GM23338 (cell line): ENCODE results near the gene SLC25A26. TPM values are rescaled to one million over a fixed set of nuclear protein-coding genes. Genes with fewer than 3 reads are reported as not detected.

ENCODE experiments used
- ATAC-seq: fragments of 200-7000 bp; cut with Tn5 transposase; 3 replicates; pipeline ENCODE4 v1.9.1; 2020
- DNase-seq: peaks from one replicate; pipeline ENCODE4 v3.0.0-alpha.2; 2015; ENCODE audit warnings: low spot score
- H2AFZ ChIP-seq: fragments of 200-600 bp; sonication (generic); 2 replicates; pipeline ENCODE4 v1.8.0; 2016; ENCODE audit warnings: antibody characterized with exemption, mild to moderate bottlenecking, moderate library complexity
- H3F3A ChIP-seq: fragments of 200-600 bp; sonication (generic); replicated peaks from 2 replicates; pipeline ENCODE4 v1.8.0; 2017; ENCODE audit warnings: antibody characterized with exemption, mixed run types, low read depth
- H3K27ac ChIP-seq: fragments of 200-600 bp; sonication (generic); 2 replicates; pipeline ENCODE4 v1.6.1; 2016; ENCODE audit warnings: low read depth
- H3K27me3 ChIP-seq: fragments of 200-600 bp; sonication (generic); 2 replicates; pipeline ENCODE4 v1.8.0; 2016; ENCODE audit warnings: mild to moderate bottlenecking, mixed run types, moderate library complexity; ENCODE audit not compliant: insufficient read depth
- H3K36me3 ChIP-seq: fragments of 200-600 bp; sonication (generic); 2 replicates; pipeline ENCODE4 v1.8.0; 2016; ENCODE audit warnings: mild to moderate bottlenecking; ENCODE audit not compliant: insufficient read depth
- H3K4me1 ChIP-seq: fragments of 200-600 bp; sonication (generic); 2 replicates; pipeline ENCODE4 v1.8.0; 2016; ENCODE audit warnings: mild to moderate bottlenecking, moderate library complexity; ENCODE audit not compliant: insufficient read depth
- H3K4me2 ChIP-seq: fragments of 200-600 bp; sonication (generic); 2 replicates; pipeline ENCODE4 v1.7.1; 2017; ENCODE audit warnings: mixed run types
- H3K4me3 ChIP-seq: fragments of 200-600 bp; sonication (generic); 2 replicates; pipeline ENCODE4 v1.6.1; 2016; ENCODE audit warnings: mixed run types
- H3K79me2 ChIP-seq: fragments of 200-600 bp; sonication (generic); replicated peaks from 2 replicates; pipeline ENCODE4 v1.8.0; 2017; ENCODE audit warnings: mild to moderate bottlenecking; ENCODE audit not compliant: insufficient read depth
- H3K9me2 ChIP-seq: fragments of 200-600 bp; sonication (generic); 2 replicates; pipeline ENCODE4 v1.8.0; 2017; ENCODE audit not compliant: insufficient read depth
- H4K20me1 ChIP-seq: fragments of 200-600 bp; sonication (generic); replicated peaks from 2 replicates; pipeline ENCODE4 v1.8.0; 2017; ENCODE audit warnings: mild to moderate bottlenecking; ENCODE audit not compliant: insufficient read depth
- H3K27ac Mint-ChIP-seq: 2 replicates; pipeline ENCODE4 v1.8.0; 2020; ENCODE audit warnings: inconsistent platforms, mild to moderate bottlenecking, moderate library complexity, mixed read lengths
- H3K27me3 Mint-ChIP-seq: 3 replicates; pipeline ENCODE4 v1.8.0; 2022; ENCODE audit warnings: low read depth, mild to moderate bottlenecking, moderate library complexity, mixed read lengths, inconsistent platforms; ENCODE audit not compliant: insufficient read depth, poor library complexity
- H3K36me3 Mint-ChIP-seq: 3 replicates; pipeline ENCODE4 v1.8.0; 2021; ENCODE audit warnings: low read depth, mild to moderate bottlenecking, inconsistent platforms, moderate library complexity, mixed read lengths
- H3K4me1 Mint-ChIP-seq: 3 replicates; pipeline ENCODE4 v1.8.0; 2020; ENCODE audit warnings: mild to moderate bottlenecking, inconsistent platforms, mixed read lengths
- H3K4me3 Mint-ChIP-seq: 3 replicates; pipeline ENCODE4 v1.8.0; 2021; ENCODE audit warnings: moderate library complexity, mild to moderate bottlenecking, inconsistent platforms, mixed read lengths
- H3K9me3 Mint-ChIP-seq: 3 replicates; pipeline ENCODE4 v1.8.0; 2020; ENCODE audit warnings: moderate library complexity, mild to moderate bottlenecking, inconsistent platforms, mixed read lengths
- CREB1 ChIP-seq: fragments of 250-450 bp; sonication (Bioruptor Pico); IDR thresholded peaks from 2 replicates; pipeline ENCODE4 v1.5.0; 2020; ENCODE audit warnings: low read depth, mild to moderate bottlenecking, moderate library complexity
- EZH2phosphoT487 ChIP-seq: fragments of 200-600 bp; sonication (generic); IDR thresholded peaks from one replicate; pipeline ENCODE4 v1.8.1; 2018; ENCODE audit warnings: antibody characterized with exemption; ENCODE audit not compliant: unreplicated experiment
- REST ChIP-seq: IDR thresholded peaks from one replicate; pipeline ENCODE4 v1.6.1; 2018; ENCODE audit warnings: antibody characterized with exemption; ENCODE audit not compliant: unreplicated experiment
- ZNF114 ChIP-seq: fragments of 250-450 bp; sonication (Bioruptor Pico); IDR thresholded peaks from 2 replicates; pipeline ENCODE4 v1.5.0; 2020; ENCODE audit warnings: mild to moderate bottlenecking, moderate library complexity
- ZNF331 ChIP-seq: fragments of 250-450 bp; sonication (Bioruptor Pico); IDR thresholded peaks from 2 replicates; pipeline ENCODE4 v1.5.0; 2020; ENCODE audit warnings: low read depth, mild to moderate bottlenecking, moderate library complexity
- ZNF462 ChIP-seq: fragments of 250-450 bp; sonication (Bioruptor Pico); IDR thresholded peaks from 2 replicates; pipeline ENCODE4 v1.5.0; 2020; ENCODE audit warnings: mild to moderate bottlenecking, moderate library complexity
- polyA plus RNA-seq: library from polyadenylated mRNA; unstranded; fragments of >200 nt; fragmentation: Nextera tagmentation; extraction: Ambion mirVana; gene quantifications from 2 replicates; pipeline ENCODE4 v1.2.1, GENCODE V29; 2016
- total RNA-seq: library from RNA; depleted of rRNA; stranded (reverse); fragments of >200 nt; shearing (Covaris generic); gene quantifications from 2 replicates; pipeline ENCODE4 v1.2.3, GENCODE V29; 2014

SLC25A26 gene
- total and polyA plus RNA-seq, 2 experiments from 2014 or later = 24.8 to 40.2 TPM

GRCh38 chr3:66227915-66228314 lies 7.1 kb downstream of the SLC25A26 start:
- no peak overlapping the region for H3K4me2 ChIP-seq
- H3K4me3 ChIP-seq = no peak overlapping the region
- H2AFZ ChIP-seq = no peak overlapping the region
- no peaks in the 10 kb centered on the region for H3K27me3 ChIP-seq
- peaks cover 5% of the 10 kb centered on the region; the same call in 1 of the 2 replicates for H4K20me1 ChIP-seq
- H3K9me2 ChIP-seq = no peaks in the 10 kb centered on the region
- no peak overlapping the region for H3K27ac Mint-ChIP-seq
- H3K27ac ChIP-seq = no peak overlapping the region
- peaks cover 9% of the 10 kb centered on the region; the same call in 2 of the 3 replicates for H3K36me3 Mint-ChIP-seq
- H3F3A ChIP-seq = no peaks in the 10 kb centered on the region
- peaks cover 2% of the 10 kb centered on the region for H3K27me3 Mint-ChIP-seq
- no peak overlapping the region for H3K4me3 Mint-ChIP-seq
- ATAC-seq (no peak), DNase-seq (no peak)
- no peaks in the 10 kb centered on the region for H3K4me1 ChIP-seq
- peaks cover 3% of the 10 kb centered on the region; the same call in 2 of the 3 replicates for H3K4me1 Mint-ChIP-seq
- H3K36me3 ChIP-seq = no peaks in the 10 kb centered on the region
- H3K79me2 ChIP-seq = peaks cover 63% of the 10 kb centered on the region
- H3K9me3 Mint-ChIP-seq = no peaks in the 10 kb centered on the region
- TF ChIP-seq ZNF114 (CRISPR knock-in tag) (no peak), EZH2phosphoT487 (no peak), REST (no peak), ZNF462 (CRISPR knock-in tag) (no peak), ZNF331 (CRISPR knock-in tag) (no peak), CREB1 (CRISPR knock-in tag) (no peak)
